Middle frontal gyrus (tissue), 1 donor: ENCODE measurements around the gene GLA.
A peak's percentile ranks its signal among the peaks of the same experiment; 100 is the strongest.

Experiments
- DNase-seq: peaks from one replicate; pipeline ENCODE4 v3.0.0-alpha.2; 2015; ENCODE audit warnings: low spot score; ENCODE audit errors: extremely low spot score

Gene GLA

DNA sequence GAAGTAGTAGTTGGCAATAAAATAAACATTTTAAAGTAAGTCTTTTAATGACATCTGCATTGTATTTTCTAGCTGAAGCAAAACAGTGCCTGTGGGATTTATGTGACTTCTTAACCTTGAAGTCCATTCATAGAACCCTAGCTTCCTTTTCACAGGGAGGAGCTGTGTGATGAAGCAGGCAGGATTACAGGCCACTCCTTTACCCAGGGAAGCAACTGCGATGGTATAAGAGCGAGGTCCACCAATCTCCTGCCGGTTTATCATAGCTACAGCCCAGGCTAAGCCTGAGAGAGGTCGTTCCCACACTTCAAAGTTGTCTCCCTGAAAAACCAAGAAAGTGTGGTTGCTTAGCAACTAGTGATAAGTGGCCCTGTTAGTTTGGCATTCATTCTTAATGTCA, 9.9 kb downstream of the GLA start:
- no peak for DNase-seq

DNA sequence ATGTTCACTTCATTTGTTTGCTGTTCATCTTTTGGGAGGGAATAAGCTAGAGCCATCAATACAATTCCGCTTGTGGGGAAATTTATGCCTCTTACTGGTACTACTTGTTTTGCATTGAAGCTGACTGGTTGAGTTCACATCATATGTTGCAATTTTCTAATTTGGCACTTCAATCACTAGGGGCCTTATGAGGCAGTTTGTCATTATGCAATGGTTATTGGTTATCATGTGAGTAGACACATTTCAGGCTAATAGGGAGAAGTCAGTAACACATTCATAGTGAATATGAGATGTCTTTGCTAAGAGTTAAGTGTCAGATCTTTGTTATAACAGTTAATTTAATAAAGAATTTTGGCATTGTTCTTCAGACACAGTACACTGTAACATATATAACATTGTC, 11.9 kb downstream of the GLA start:
- DNase-seq = no peak

DNA sequence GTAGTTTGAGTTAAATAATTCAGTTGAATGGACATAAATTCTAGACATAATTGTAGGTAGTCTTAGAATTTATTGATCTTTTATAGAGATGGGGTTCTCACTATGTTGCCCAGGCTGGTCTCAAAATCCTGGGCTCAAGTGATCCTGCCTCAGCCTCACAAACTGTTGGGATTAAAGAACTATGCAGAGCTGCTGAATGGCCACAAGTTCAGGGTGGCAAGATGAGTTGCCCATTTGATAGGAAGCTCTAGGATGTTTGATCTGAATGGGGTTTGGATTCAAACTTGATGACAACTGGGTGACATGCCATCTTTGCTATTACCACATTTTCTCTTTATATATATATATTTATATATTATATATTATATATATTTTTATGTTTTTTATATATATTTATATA, 13.4 kb downstream of the GLA start:
- no peak for DNase-seq

DNA sequence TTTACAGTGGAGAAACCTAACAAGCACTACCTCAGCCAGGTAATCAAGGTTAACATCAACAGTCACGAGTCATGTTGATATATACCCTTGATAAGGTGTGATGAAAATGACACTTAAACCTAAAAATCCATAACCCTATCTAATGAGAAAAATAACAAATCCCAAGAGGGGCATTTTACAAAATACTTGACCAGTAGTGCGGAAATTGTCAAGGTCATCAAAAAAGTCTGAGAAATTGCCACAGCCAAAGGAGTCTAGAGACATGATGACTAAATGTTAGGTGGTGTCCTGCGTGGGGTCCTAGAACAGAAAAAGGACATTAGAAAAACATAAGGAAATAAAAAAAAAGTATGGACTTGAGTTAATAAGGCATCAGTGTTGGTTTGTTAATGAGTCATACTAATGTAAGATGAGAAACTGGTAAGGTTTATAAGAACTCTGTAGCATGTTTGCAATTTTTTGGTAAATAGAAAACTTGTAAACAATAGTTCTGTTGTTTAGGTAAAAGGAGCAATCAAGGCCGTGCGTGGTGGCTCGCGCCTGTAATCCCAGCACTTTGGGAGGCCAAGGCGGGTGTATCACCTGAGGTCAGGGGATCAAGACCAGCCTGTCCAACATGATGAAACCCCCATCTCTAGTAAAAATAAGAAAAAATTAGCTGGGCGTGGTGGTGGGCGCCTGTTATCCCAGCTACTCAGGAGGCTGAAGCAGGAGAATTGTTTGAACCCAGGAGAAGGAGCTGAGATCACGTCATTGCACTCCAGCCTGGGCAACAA, 14.0 kb downstream of the GLA start:
- DNase-seq = no peak

DNA sequence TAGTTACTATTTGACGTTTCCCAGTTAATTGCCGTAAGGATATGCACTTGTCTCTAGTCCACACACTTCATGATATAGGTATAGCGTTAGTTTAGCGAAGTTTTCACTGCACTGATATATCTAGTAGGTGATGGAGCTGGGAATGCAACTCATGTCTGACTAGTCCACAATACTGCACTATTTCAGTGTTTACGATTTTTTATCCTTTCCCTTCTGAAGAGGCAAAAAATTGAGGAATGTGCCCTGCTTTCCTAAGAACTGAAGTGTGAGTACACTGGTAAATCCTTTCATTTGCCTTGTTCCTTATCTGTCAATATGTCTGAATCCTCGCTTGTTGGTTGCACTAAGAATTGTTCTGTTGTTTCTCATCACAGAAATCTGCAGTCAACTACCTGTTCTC, 15.9 kb downstream of the GLA start:
- no peak for DNase-seq

DNA sequence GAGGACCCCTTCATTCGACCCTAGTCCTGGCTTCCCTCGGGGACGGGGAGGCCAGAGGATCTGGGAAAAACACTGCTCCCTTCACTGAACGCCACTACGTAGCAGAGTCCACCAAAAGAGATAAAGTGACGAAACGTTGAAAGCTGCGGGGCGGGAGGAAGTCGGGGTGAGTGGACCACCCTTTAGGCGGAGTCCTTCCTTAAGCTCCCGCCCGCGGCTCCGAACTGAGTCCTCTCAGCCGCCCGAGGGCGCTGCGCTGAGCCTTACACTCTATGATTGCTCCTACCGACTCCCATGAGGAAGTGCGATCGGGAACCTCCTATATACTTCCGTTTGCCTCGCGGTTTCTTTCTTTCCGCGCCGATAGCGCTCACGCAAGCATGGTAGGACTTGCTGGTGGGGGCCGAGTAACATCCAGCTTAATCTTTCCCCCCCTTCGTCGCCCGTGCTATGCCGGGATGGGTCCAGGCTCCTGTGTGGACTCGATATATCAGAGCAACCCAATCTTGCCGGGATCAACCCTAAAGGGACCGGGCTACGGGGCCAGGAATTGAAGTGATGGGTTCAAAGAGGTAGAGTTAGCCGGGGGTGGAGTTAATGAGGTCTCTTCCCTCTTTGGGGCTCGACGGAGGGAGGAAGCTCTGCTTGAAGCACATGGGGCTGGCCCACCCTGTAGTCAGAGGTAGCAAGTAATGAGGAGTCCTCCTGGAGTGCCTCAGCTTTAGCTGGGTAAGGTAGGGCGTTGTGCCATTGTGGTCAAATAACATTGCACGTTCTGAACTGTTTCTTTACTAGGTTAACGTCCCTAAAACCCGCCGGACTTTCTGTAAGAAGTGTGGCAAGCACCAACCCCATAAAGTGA, 16.8 kb downstream of the GLA start, which contains the start of gene RPL36A:
RPL36A (plus strand) TSS at position 348 of the 862 bp plus-strand sequence; CDS start at position 381, 33 bp downstream.
- DNase-seq = peak; percentile 66

DNA sequence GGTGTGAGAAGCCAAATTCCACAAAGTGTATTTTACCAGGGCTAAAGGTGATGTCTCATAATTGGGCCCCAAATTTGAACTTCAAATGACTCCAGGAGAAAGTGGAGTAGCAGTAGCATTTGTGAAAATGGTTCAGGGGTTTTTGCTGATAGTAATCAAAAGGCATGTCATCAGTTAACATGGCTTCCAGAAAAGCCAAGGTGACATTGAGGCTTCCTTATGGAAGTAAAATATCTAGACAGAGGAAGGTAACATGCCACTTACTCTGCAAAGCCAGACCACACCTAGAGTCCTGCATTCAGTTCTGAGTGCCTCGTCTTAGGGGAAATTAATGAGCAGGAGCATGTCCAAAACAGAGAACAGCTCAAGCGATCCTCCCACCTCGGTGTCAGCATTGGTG, 19.1 kb downstream of the GLA start:
- no peak for DNase-seq

DNA sequence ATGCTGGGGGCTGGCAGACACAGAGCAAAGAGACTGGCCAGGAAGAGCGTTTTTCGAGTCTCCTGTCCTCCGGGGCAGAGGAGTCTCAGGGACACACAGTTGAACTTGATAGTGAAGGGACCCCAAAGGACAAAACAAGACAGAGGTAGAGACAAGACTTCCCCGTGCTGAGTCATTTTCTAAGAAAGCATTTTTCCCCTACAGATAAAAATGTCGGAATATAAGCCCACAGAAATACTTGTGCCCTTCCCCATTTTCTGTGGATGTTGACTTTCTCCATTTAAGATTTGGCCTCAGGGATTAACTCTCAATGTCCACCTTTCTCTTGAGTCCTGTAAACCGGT, 21.2 kb downstream of the GLA start:
- DNase-seq = no peak

DNA sequence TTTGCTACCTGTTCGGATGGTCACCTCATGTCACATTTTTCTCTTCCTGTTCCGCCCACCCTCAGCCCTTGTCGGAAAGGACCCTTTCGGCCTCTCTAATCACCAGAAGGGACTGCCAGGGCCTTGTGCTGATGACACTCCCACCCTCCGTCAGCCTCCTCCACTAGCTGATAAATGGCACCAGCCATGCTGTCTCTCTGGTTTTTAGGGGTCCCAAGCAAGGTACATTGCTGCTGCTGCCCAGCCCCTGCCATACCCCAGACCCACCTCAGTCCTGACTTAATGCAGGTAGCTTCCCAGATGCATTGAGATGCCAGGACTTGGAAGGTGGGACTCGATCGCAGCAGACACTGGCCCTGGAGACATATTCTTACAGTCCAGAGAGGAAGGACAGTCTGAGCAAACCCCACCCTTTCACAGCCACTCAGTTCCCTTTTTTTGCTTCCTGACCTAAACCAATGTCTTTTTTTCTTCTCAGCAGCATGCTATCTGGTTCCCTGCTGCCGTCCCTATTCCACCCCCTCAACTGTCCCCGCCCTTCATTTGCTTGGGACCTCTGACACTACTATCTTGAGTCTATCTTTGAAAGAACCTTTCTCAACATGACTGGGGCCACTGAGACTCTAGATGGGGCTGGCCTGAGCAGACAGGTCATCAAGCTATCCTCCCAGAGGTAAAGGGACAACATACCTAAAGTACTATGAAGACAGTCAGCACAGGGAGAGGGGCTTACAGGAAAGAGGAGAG, 21.8 kb downstream of the GLA start, which contains the start of gene BTK:
BTK (minus strand) TSS at position 397 of the 747 bp plus-strand sequence. CDS start 10,907 bp downstream, outside the sequence.
- no peak for DNase-seq

DNA sequence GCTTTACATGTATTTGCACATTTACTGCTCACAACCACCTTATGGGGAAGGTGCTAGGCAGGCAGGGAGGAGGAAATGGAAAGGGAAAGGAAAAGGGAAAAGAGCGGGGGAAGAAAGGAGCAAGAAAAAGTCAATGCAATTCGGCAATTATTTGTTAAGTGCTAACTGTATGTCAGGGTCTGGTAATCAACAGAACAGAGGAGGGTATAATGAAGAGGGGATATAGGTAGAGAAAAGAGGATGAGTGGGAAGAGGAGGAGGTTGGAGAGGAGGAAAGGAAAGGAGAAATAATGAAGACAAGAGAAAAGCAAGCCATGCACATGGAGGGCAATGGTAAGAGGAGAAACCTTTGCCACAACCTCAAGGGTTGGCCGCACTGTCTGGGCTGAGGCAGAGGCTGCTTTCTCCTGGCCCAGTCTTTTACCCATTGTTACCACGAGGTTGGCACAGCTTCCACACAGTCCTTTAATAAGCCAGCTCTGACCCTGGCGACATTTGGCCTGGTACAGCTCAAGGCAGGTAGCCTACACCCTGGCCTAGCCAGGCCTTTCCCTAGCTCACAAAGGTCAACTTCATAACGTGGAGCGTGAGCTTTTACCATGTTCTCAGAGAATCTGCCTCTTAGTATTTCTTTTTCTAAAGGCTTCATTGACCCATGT, 22.6 kb downstream of the GLA start:
- no peak for DNase-seq

DNA sequence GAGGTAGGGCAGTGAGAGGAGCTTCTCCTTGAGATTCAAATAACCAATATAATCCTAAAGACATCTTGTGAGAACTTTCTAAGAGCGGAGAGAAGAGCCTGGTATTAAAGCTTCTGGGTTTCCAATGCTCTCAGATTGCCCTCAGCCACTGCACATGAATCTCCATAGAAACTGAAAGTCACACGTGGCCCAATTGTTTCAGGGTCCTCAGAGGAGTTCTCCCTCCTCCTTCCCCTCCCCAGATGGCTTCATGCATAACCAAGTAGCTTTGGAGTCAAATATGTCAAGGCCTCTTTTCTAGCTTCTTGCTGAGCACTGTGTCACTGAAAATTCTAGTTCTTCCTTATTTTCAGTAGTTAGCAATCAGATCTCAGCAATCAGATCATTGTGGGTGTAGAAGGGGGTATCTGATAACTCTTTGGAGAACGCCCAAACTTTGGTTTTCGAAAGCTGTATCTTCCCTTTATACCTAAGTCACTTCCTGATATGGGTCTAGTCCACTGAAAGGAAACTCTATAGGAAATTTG, 24.0 kb downstream of the GLA start:
- no peak for DNase-seq

DNA sequence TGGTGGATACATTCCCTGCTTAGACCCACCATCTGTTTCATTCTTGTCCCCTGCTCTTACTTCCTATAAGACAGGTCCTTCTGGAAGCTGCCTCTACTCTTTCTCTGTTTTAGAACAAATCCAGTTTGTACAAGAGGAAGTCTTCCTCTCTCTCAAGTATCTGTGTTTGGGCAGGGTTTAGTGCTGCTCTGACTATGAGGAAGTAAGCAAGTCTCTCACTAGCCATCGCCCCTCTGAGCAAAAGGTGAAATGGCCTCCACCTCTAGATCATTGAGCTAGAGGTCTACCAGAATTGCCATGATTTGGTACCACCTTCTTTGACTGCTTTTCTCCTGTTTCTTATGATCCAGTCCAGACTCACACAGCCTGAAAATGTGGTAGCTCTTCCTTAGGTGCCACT, 30.2 kb downstream of the GLA start:
- no peak for DNase-seq

DNA sequence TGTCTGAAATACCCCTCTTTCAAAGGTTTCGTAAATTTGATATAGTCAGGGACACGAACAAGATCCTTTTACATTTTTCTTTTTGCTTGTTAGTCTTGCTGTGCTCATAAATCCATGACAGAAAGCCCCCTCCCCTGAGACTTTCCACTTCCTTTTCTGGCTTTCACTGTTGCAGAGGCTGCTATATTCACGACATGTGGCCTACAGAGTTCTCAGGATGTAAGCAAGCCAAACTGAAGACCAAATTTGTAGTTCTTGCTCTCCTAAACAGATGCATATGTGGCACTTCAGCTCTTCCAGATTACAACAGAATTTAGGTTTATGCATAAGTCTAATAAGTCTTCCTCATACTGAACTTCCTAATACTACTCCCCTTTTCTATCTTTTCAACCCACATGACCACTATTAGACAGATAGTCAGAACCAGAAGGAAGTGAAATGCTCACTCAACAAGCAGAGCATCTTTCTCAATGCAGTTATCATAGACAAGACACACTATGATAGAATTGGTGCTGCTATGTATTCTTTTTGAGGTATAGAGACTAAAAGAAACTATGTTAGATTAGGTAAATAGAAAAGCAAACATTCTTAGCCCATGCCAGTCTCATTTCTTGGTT, 36.7 kb downstream of the GLA start:
- no peak for DNase-seq

DNA sequence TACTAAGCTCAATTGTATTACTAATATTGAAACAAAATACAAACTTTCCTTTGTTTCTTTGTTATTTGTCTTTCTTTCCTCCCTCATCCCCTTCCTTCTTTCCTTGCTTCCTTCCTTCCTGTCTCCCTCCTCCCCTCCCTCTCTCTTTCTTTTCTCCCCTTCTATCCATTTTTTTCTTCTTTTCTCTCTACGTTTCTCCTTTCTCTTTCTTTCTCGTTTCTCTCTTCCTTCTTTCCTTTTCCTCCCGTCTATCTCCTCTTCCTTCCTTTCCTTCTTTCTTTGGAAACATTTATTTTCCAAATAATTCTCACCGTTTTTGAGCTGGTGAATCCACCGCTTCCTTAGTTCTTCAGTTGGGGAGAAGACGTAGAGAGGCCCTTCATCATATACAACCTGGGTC, 38.0 kb downstream of the GLA start:
- no peak for DNase-seq

DNA sequence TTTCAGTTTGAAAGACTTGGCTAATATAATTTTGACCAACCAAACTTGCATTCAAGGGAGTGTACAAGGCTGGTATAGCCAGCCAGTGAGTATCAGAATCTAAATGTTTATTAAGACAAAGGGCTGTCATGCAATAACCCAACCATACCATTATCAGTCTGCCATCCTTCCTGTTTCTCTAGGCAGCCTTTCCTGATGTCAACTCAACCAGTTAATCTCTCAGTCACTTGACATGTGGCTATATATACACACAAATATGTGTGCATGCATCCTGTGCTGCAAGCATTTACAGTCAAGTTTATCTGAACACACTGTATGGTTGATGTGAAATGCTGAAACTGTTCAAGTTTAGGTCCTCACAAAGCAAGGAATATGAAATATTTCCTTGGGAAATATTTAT, 38.9 kb downstream of the GLA start:
- no peak for DNase-seq

DNA sequence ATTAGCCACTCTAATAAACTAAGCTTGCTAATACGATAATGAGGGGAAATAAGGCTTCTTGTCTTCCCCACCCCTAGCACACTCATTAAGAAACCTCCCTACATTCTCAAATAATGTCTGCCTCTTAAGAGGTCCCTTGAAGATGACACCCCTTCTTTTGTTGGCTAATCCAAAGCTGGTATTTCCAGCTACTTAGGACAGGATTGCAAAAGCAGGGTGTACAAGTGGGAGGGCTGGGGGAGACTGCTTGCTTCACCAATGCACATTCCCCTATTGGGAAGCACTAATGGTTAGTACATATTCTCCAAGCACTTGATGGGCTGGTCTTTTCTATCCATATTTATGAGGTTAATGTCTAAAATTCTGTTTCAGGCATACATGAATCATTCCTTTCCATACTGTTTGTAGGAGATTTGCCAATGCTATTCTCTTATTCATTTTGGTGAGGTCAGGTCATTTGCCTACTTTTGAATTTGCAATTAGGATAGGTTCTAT, 42.4 kb downstream of the GLA start:
- no peak for DNase-seq

DNA sequence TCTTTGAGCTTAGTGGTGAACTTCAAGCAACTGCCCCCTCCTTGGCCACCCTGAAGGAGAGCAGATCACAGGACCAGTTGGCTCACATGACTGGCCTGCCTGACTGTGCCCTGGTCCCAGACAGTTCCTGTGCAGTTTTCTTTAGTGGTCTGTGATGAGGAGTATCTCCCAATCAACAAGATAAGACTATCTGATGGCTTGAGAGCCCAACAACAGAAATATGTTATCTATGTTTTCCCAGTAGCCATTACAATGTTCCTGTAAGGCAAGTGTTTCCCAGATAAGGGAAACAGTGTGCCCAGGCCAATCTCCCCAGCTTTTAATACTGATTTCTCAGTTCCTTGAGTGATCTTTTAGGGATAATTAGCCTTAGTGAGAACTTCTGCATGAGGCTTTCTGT, 45.0 kb downstream of the GLA start:
- DNase-seq = no peak

DNA sequence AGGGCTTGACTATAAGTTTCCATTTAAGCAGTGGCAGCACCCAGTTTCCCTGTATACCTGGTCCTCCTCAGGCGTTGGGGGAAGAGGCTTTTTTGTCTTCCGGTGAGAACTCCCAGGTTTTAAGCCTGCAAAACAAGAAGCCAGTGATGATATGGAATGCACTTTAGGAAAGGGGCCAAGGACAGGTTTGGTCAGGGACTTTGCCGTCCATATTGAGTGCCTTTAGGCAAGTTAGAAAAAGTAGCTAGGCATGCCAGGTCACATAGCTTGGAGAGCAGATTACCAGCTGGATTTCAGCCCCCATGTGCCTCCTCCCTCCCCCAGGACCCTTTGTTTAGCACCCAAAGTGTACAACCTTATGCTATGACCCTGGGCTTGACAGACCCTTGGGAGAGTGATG, 45.6 kb downstream of the GLA start:
- DNase-seq = no peak

DNA sequence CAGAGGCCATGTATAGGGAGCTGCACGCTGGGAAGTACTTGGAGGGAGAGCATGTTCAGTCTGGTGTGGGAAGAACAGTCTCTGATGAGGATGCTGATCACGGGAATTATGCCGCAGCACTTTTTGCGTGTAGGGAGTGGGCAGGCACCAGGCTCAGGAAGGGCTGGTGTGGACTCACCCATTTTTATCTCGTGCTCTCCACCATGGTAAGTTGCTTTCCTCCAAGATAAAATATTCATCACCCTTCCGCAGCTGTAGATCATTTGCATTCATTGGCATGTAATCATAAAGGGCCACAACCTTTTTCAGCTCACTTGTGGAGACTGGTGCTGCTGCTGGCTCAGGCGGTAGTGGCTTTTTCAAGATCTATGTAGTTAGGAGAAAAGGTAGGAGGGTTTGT, 47.3 kb downstream of the GLA start:
- no peak for DNase-seq

DNA sequence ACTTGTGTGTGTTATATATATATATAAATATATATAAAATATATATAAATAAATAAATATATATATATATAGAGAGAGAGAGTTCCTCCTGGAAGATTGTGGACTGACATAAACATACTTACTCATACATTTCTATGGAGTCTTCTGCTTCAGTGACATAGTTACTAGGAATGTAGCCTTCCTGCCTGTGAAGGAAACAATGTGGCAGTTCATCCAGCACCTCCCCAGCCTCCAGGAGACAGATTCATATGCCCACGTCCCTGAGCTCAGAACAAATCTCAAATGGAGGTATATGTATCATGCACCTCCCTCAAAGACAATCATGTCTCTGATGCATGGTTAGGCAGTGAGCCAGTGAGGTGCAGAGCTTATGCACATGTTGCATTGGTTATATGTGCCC, 47.8 kb downstream of the GLA start:
- DNase-seq = no peak
